Neuronal stem cell (in vitro differentiated cells): ENCODE measurements around the gene RBM27.

Source experiments
- DNase-seq: peaks from one replicate; pipeline ENCODE4 v3.0.0-alpha.2; 2013; ENCODE audit warnings: low spot score
- H2AFZ ChIP-seq: one replicate; pipeline ENCODE4 v1.6.1; 2013; ENCODE audit warnings: mild to moderate bottlenecking, low read length, inconsistent platforms
- H2AK5ac ChIP-seq: 2 replicates; pipeline ENCODE4 v1.6.1; 2013; ENCODE audit warnings: low read depth, mild to moderate bottlenecking, inconsistent platforms, low read length, moderate library complexity, mixed read lengths
- H2BK120ac ChIP-seq: 2 replicates; pipeline ENCODE4 v1.6.1; 2013; ENCODE audit warnings: low read depth, mild to moderate bottlenecking, inconsistent platforms, low read length, moderate library complexity, mixed read lengths
- H2BK12ac ChIP-seq: one replicate; pipeline ENCODE4 v1.6.1; 2013; ENCODE audit warnings: low read length, inconsistent platforms
- H2BK15ac ChIP-seq: 2 replicates; pipeline ENCODE4 v1.6.1; 2013; ENCODE audit warnings: mild to moderate bottlenecking, low read length, inconsistent platforms, mixed read lengths
- H2BK5ac ChIP-seq: one replicate; pipeline ENCODE4 v1.6.1; 2013; ENCODE audit warnings: inconsistent platforms, mild to moderate bottlenecking, low read length, moderate library complexity
- H3K14ac ChIP-seq: one replicate; pipeline ENCODE4 v1.6.1; 2013; ENCODE audit warnings: low read length, inconsistent platforms
- H3K18ac ChIP-seq: 2 replicates; pipeline ENCODE4 v1.6.1; 2013; ENCODE audit warnings: low read length, inconsistent platforms
- H3K23ac ChIP-seq: 2 replicates; pipeline ENCODE4 v1.6.1; 2013; ENCODE audit warnings: low read depth, mild to moderate bottlenecking, mixed read lengths, low read length, inconsistent platforms; ENCODE audit not compliant: poor library complexity
- H3K27ac ChIP-seq: replicated peaks from 3 replicates; pipeline ENCODE4 v1.5.1; 2013; ENCODE audit warnings: low read length, inconsistent platforms
- H3K27me3 ChIP-seq, 3 experiments: 2 replicates each; pipeline ENCODE4 v1.6.1; 2013; ENCODE audit warnings: low read length in 3 of 3, mild to moderate bottlenecking in 2 of 3, inconsistent platforms in 1 of 3, low read depth in 1 of 3, mixed read lengths in 1 of 3, moderate library complexity in 1 of 3; ENCODE audit not compliant: control insufficient read depth in 3 of 3, insufficient read depth in 3 of 3
- H3K36me3 ChIP-seq, 2 donors: replicated peaks in 1 of 2; 2 replicates each; pipeline ENCODE4 v1.6.1; 2013; ENCODE audit warnings: low read length in 2 of 2; ENCODE audit not compliant: control insufficient read depth in 2 of 2, insufficient read depth in 2 of 2
- H3K4ac ChIP-seq: 2 replicates; pipeline ENCODE4 v1.6.1; 2013; ENCODE audit warnings: inconsistent platforms, mild to moderate bottlenecking, low read length, moderate library complexity
- H3K4me1 ChIP-seq, 2 donors: 1 replicate in 1 of 2; 2 replicates in 1 of 2; pipeline ENCODE4 v1.6.1; 2013; ENCODE audit warnings: low read length in 2 of 2, low read depth in 1 of 2; ENCODE audit not compliant: control insufficient read depth in 2 of 2, insufficient read depth in 1 of 2
- H3K4me2 ChIP-seq: one replicate; pipeline ENCODE4 v1.6.1; 2013; ENCODE audit warnings: mild to moderate bottlenecking, low read length, inconsistent platforms; ENCODE audit not compliant: insufficient read depth, poor library complexity, severe bottlenecking
- H3K4me3 ChIP-seq, 2 donors: 2 replicates each; pipeline ENCODE4 v1.5.1; 2013; ENCODE audit warnings: low read length in 2 of 2, mild to moderate bottlenecking in 2 of 2, inconsistent platforms in 1 of 2, moderate library complexity in 1 of 2
- H3K79me1 ChIP-seq: one replicate; pipeline ENCODE4 v1.6.1; 2013; ENCODE audit warnings: low read depth, mild to moderate bottlenecking, inconsistent platforms, low read length, moderate library complexity
- H3K9ac ChIP-seq: one replicate; pipeline ENCODE4 v1.6.1; 2013; ENCODE audit warnings: mild to moderate bottlenecking, low read depth, low read length, inconsistent platforms; ENCODE audit not compliant: poor library complexity
- H3K9me3 ChIP-seq, 2 donors: replicated peaks in 1 of 2; 2 replicates each; pipeline versions ENCODE3 to v1.6.1; 2013; ENCODE audit warnings: low read length in 2 of 2, mild to moderate bottlenecking in 2 of 2, inconsistent platforms in 1 of 2, low read depth in 1 of 2, mixed read lengths in 1 of 2, moderate library complexity in 1 of 2; ENCODE audit not compliant: control insufficient read depth in 2 of 2, insufficient read depth in 1 of 2
- H4K8ac ChIP-seq: one replicate; pipeline ENCODE4 v1.6.1; 2013; ENCODE audit warnings: low read depth, mild to moderate bottlenecking, inconsistent platforms, low read length, moderate library complexity
- H4K91ac ChIP-seq: one replicate; pipeline ENCODE4 v1.6.1; 2013; ENCODE audit warnings: low read length, low read depth, mild to moderate bottlenecking, inconsistent platforms; ENCODE audit not compliant: poor library complexity
- WGBS, 2 donors: extraction: QIAGEN DNeasy Blood & Tissue Kit; methylation state at CpG; one replicate each; pipeline ENCODE4 v1.1.7; 2013; ENCODE audit warnings: missing lambda C conversion rate in 2 of 2, mixed read lengths in 1 of 2; ENCODE audit not compliant: insufficient read length in 2 of 2, insufficient replicate concordance in 1 of 2; ENCODE audit errors: extremely low coverage in 2 of 2; 5-methylcytosine and 5-hydroxymethylcytosine counted together

Gene RBM27

GRCh38 chr5:146219243-146219642 is 15.8 kb downstream of the RBM27 start:
- DNase-seq, result no peak
- no peak overlapping the region for H4K91ac ChIP-seq
- H2AK5ac ChIP-seq, result no peak overlapping the region
- no peak overlapping the region for H2BK15ac ChIP-seq
- no peak overlapping the region for H3K9ac ChIP-seq
- peaks cover 2 to 45% of the 10 kb centered on the region in 2 donors for H3K36me3 ChIP-seq
- H3K27ac ChIP-seq, result no peak overlapping the region
- no peak overlapping the region for H3K18ac ChIP-seq
- H3K4ac ChIP-seq, result no peak overlapping the region
- H2BK12ac ChIP-seq, result no peak overlapping the region
- H2BK5ac ChIP-seq, result no peak overlapping the region
- H4K8ac ChIP-seq, result no peak overlapping the region
- no peaks in the 10 kb centered on the region for H3K9me3 ChIP-seq
- no peak overlapping the region for H3K14ac ChIP-seq
- H3K4me2 ChIP-seq, result no peak overlapping the region
- no peak overlapping the region for H2AFZ ChIP-seq
- no peaks in the 10 kb centered on the region for H3K79me1 ChIP-seq
- H3K4me1 ChIP-seq, result no peaks in the 10 kb centered on the region
- no peak overlapping the region for H2BK120ac ChIP-seq
- no peaks in the 10 kb centered on the region for H3K27me3 ChIP-seq
- H3K4me3 ChIP-seq, result no peak overlapping the region
- H3K23ac ChIP-seq, result no peak overlapping the region

GRCh38 chr5:146221234-146221633 is 17.8 kb downstream of the RBM27 start:
- no peak overlapping the region for H2AK5ac ChIP-seq
- H2BK5ac ChIP-seq, result no peak overlapping the region
- H3K36me3 ChIP-seq, result peaks cover 2 to 60% of the 10 kb centered on the region in 2 donors
- H3K27me3 ChIP-seq, result no peaks in the 10 kb centered on the region
- H3K4me2 ChIP-seq, result no peak overlapping the region
- no peak overlapping the region for H4K91ac ChIP-seq
- no peak overlapping the region for H3K18ac ChIP-seq
- H3K27ac ChIP-seq, result no peak overlapping the region
- no peaks in the 10 kb centered on the region for H3K4me1 ChIP-seq
- H3K79me1 ChIP-seq, result no peaks in the 10 kb centered on the region
- H3K4me3 ChIP-seq, result no peak overlapping the region
- no peak overlapping the region for H2AFZ ChIP-seq
- no peak overlapping the region for H3K4ac ChIP-seq
- H3K9ac ChIP-seq, result no peak overlapping the region
- DNase-seq, result no peak
- H2BK120ac ChIP-seq, result no peak overlapping the region
- H3K14ac ChIP-seq, result no peak overlapping the region
- H2BK15ac ChIP-seq, result no peak overlapping the region
- H4K8ac ChIP-seq, result no peak overlapping the region
- no CpG with 5 or more reads among the region's 3 CpGs for whole genome bisulfite sequencing, 2 donors
- no peak overlapping the region for H3K23ac ChIP-seq
- no peak overlapping the region for H2BK12ac ChIP-seq
- H3K9me3 ChIP-seq, result no peaks in the 10 kb centered on the region

GRCh38 chr5:146222005-146222404 is 18.6 kb downstream of the RBM27 start:
- Histone ChIP-seq H3K4me3 (no peak overlapping the region), H3K23ac (no peak overlapping the region), H3K9me3 (no peaks in the 10 kb centered on the region), H2BK15ac (no peak overlapping the region), H2BK5ac (no peak overlapping the region), H2AK5ac (no peak overlapping the region), H3K18ac (no peak overlapping the region), H4K91ac (no peak overlapping the region), H2BK12ac (no peak overlapping the region), H3K9ac (no peak overlapping the region), H3K27ac (no peak overlapping the region), H3K27me3 (no peaks in the 10 kb centered on the region), H3K4ac (no peak overlapping the region), H2BK120ac (no peak overlapping the region), H3K4me2 (no peak overlapping the region), H4K8ac (no peak overlapping the region), H2AFZ (no peak overlapping the region), H3K36me3 (peaks cover 2 to 67% of the 10 kb centered on the region in 2 donors), H3K14ac (no peak overlapping the region), H3K79me1 (no peaks in the 10 kb centered on the region), H3K4me1 (no peaks in the 10 kb centered on the region)
- DNase-seq, result no peak
- WGBS, 2 donors, result no CpG with 5 or more reads among the region's 1 CpG

GRCh38 chr5:146223179-146223578 is 19.8 kb downstream of the RBM27 start:
- Histone ChIP-seq H2BK5ac (no peak overlapping the region), H4K8ac (no peak overlapping the region), H3K9ac (no peak overlapping the region)

More at GRCh38 chr5:146223179-146223578, 19.8 kb downstream of the RBM27 start:
- Histone ChIP-seq H2AFZ (no peak overlapping the region), H3K4me2 (no peak overlapping the region), H3K4me1 (no peaks in the 10 kb centered on the region), H3K4me3 (no peak overlapping the region), H2BK12ac (no peak overlapping the region), H4K91ac (no peak overlapping the region), H3K14ac (no peak overlapping the region), H3K27me3 (no peaks in the 10 kb centered on the region), H3K18ac (no peak overlapping the region), H2BK120ac (no peak overlapping the region), H3K4ac (no peak overlapping the region), H3K27ac (no peak overlapping the region), H3K9me3 (no peaks in the 10 kb centered on the region), H3K23ac (no peak overlapping the region), H2AK5ac (no peak overlapping the region), H2BK15ac (no peak overlapping the region), H3K79me1 (no peaks in the 10 kb centered on the region), H3K36me3 (peaks cover 2 to 68% of the 10 kb centered on the region in 2 donors)
- no peak for DNase-seq
- no CpG with 5 or more reads among the region's 1 CpG for WGBS, 2 donors
